Spleen (tissue), 11 donors: ENCODE results near the gene SLC52A3. TPM values are rescaled to one million over a fixed set of nuclear protein-coding genes. Genes with fewer than 3 reads are reported as not detected.
"Not testable (repeated sequence)": the region's sequence is repeated elsewhere in the genome, so short reads cannot be mapped to it uniquely, and the experiment has no call there.

Experiments used
- DNase-seq: peaks from one replicate; pipeline ENCODE4 v3.0.0-alpha.2; 2020
- H3K27ac ChIP-seq, 8 donors: fragments of 200-600 bp; sonication (generic) in 7 of 8; 1 replicate in 4 of 8; 2 replicates in 4 of 8; pipeline versions ENCODE4 v1.5.0 to v1.8.0; 2016 to 2021; ENCODE audit warnings: inconsistent platforms in 4 of 8, mild to moderate bottlenecking in 4 of 8, moderate library complexity in 1 of 8
- H3K27me3 ChIP-seq, 7 donors: fragments of 200-600 bp; sonication (generic) in 6 of 7; replicated peaks in 1 of 7; 1 replicate in 4 of 7; 2 replicates in 3 of 7; pipeline versions ENCODE4 v1.5.0 to v1.8.0; 2016 to 2021; ENCODE audit warnings: inconsistent platforms in 3 of 7, mild to moderate bottlenecking in 1 of 7
- H3K36me3 ChIP-seq, 6 donors: fragments of 200-600 bp; sonication (generic) in 5 of 6; 1 replicate in 4 of 6; 2 replicates in 2 of 6; pipeline versions ENCODE4 v1.5.0 to v1.8.0; 2016 to 2021; ENCODE audit warnings: inconsistent platforms in 2 of 6
- H3K4me1 ChIP-seq, 6 donors: fragments of 200-600 bp; sonication (generic) in 5 of 6; 1 replicate in 3 of 6; 2 replicates in 3 of 6; pipeline versions ENCODE4 v1.5.0 to v1.8.0; 2016 to 2021; ENCODE audit warnings: inconsistent platforms in 3 of 6
- H3K4me3 ChIP-seq, 8 donors: fragments of 200-600 bp; sonication (generic) in 7 of 8; 1 replicate in 4 of 8; 2 replicates in 4 of 8; pipeline versions ENCODE4 v1.5.0 to v1.8.0; 2016 to 2021; ENCODE audit warnings: inconsistent platforms in 4 of 8, mild to moderate bottlenecking in 4 of 8, moderate library complexity in 2 of 8
- H3K9me3 ChIP-seq, 8 donors: fragments of 200-600 bp; sonication (generic) in 7 of 8; 1 replicate in 4 of 8; 2 replicates in 4 of 8; pipeline versions ENCODE4 v1.5.0 to v1.8.0; 2016 to 2021; ENCODE audit warnings: inconsistent platforms in 4 of 8
- POLR2A ChIP-seq, 3 donors: fragments of 450-650 bp; IDR thresholded peaks; one replicate each; pipeline ENCODE4 v1.5.1; 2017; ENCODE audit warnings: antibody characterized with exemption in 3 of 3, mild to moderate bottlenecking in 1 of 3
- POLR2AphosphoS5 ChIP-seq, 3 donors: sonication (generic); formaldehyde crosslinking; IDR thresholded peaks; one replicate each; pipeline ENCODE4 v1.5.1; 2017; ENCODE audit warnings: antibody characterized with exemption in 3 of 3
- WGBS, 5 donors: extraction: QIAGEN DNeasy Blood & Tissue Kit in 3 of 5; methylation state at CpG; one replicate each; pipeline versions ENCODE4 v1.1.5 to v1.1.7; 2013 to 2018; 5-methylcytosine and 5-hydroxymethylcytosine counted together
- intact Hi-C: fragments of 100-400 bp; cut with DNase I; formaldehyde crosslinking; loops from one replicate; pipeline ENCODE4 v1.15.0; 2023; ENCODE audit warnings: low total_unique reads
- polyA plus RNA-seq, 3 donors: library from polyadenylated mRNA; stranded (reverse); fragments of 200-250 nt; gene quantifications; one replicate each; pipeline ENCODE4 v1.2.1, GENCODE V29; 2013
- total RNA-seq, 7 donors: library from RNA; depleted of rRNA in 3 of 7; stranded (reverse); fragments of >200 nt in 3 of 7; fragmentation: NEBNext Ultra II Directional in 4 of 7; extraction: Animal tissue kit (Norgen Biotek cat#: 25700) in 4 of 7; gene quantifications; one replicate each; pipeline versions ENCODE4 v1.1.0 to v1.2.1, GENCODE V29; 2016 to 2021
- TF ChIP-seq, protein P1 (sequence below), 11 experiments: fragments of 200-600 bp in 7 of 11; fragments of 450-650 bp in 4 of 11; sonication (generic) in 4 of 11; IDR thresholded peaks in 8 of 11; conservative IDR thresholded peaks in 3 of 11; 1 replicate in 7 of 11; 2 replicates in 4 of 11; pipeline versions ENCODE4 v1.4.0 to v1.8.0; 2016 to 2021; ENCODE audit warnings: antibody characterized with exemption in 11 of 11, inconsistent platforms in 4 of 11, mild to moderate bottlenecking in 1 of 11
- donor health status: healthy with polysubstance abuse.
- donor health status: DM: no; HTN: no; CAD: no; lungs with moderate emphysema.
- donor health status: DM: no; HTN: no; CAD: no.
- donor health status: Bipolar disorder and iron deficiency.
- donor health status: healthy.
- donor health status: DM: no; HTN: no; CAD: no.
- donor health status: DM: yes; HTN: yes; CAD: no.

Gene SLC52A3
- total and polyA plus RNA-seq, 10 donors: 0.03 to 0.44 (median 0.17) TPM; not detected in 3

DNA sequence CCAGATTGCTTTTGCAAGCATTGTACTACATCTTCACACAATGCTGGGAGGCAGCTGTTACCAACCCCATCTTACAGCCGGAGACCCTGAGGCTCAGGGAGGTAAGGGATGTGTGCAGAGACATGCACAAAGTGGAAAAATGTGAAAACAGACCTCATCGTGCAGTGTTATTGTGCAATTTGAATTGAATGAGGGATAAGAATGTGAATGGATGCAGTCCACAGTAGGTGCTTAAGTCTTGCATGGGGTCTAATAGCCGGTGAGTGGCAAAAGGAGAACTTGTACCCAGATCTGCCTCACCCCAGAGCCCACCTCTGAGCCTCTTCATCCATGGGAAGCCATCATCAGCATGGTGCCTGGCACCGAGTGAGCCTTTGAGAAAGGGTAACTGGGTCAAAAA lies 42.1 kb downstream of the SLC52A3 start:
- peaks cover 0 to 100% (median 35%) of the 10 kb centered on the region in 7 donors for H3K27me3 ChIP-seq
- DNase-seq: peak; percentile 45
- peaks cover 0 to 3% (median 0%) of the 10 kb centered on the region in 8 donors for H3K9me3 ChIP-seq
- H3K4me1 ChIP-seq: peaks cover 0 to 12% (median 10%) of the 10 kb centered on the region in 6 donors
- H3K4me3 ChIP-seq: no peak overlapping the region
- H3K27ac ChIP-seq: no peak overlapping the region
- 71 to 79% (median 76%) methylated on average over 4 of the region's 4 CpGs for WGBS, 5 donors
- intact Hi-C loops: no loop called here
- TF ChIP-seq POLR2A (IDR thresholded peaks at IDR 0.05): no peak
- TF ChIP-seq, protein P1, sequence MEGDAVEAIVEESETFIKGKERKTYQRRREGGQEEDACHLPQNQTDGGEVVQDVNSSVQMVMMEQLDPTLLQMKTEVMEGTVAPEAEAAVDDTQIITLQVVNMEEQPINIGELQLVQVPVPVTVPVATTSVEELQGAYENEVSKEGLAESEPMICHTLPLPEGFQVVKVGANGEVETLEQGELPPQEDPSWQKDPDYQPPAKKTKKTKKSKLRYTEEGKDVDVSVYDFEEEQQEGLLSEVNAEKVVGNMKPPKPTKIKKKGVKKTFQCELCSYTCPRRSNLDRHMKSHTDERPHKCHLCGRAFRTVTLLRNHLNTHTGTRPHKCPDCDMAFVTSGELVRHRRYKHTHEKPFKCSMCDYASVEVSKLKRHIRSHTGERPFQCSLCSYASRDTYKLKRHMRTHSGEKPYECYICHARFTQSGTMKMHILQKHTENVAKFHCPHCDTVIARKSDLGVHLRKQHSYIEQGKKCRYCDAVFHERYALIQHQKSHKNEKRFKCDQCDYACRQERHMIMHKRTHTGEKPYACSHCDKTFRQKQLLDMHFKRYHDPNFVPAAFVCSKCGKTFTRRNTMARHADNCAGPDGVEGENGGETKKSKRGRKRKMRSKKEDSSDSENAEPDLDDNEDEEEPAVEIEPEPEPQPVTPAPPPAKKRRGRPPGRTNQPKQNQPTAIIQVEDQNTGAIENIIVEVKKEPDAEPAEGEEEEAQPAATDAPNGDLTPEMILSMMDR (IDR thresholded peaks at IDR 0.05 in 8 of 11, conservative IDR thresholded peaks at IDR 0.05 in 3 of 11): no peak
- TF ChIP-seq POLR2AphosphoS5 (IDR thresholded peaks at IDR 0.05): no peak
- H3K36me3 ChIP-seq: no peaks in the 10 kb centered on the region

DNA sequence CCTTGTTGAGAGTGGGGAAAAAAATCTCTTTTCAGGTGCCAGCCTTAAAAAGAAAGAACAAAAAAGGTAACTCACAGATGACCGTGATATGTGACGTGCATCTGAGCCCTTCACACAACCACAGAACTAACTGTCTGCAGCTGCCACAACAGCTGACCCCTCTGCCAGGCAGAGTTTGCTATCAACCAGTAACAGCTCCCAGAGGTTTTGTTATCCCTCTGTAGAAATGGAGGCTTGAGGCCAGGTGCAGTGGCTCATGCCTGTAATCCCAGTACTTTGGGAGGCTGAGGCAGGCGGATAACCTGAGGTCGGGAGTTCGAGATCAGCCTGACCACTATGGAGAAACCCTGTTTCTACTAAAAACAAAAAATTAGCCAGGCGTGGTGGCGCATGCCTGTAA lies 42.8 kb downstream of the SLC52A3 start:
- Histone ChIP-seq H3K4me3 (no peak overlapping the region), H3K9me3 (peaks cover 0 to 3% (median 0%) of the 10 kb centered on the region in 8 donors), H3K36me3 (no peaks in the 10 kb centered on the region), H3K27ac (no peak overlapping the region), H3K27me3 (peaks cover 0 to 100% (median 32%) of the 10 kb centered on the region in 7 donors), H3K4me1 (peaks cover 0 to 12% (median 10%) of the 10 kb centered on the region in 6 donors)
- DNase-seq: peak; percentile 1
- WGBS, 5 donors: 88 to 95% (median 91%) methylated on average over 7 of the region's 7 CpGs
- TF ChIP-seq POLR2AphosphoS5 (IDR thresholded peaks at IDR 0.05) (no peak), POLR2A (IDR thresholded peaks at IDR 0.05) (no peak)
- TF ChIP-seq, protein P1 (IDR thresholded peaks at IDR 0.05 in 8 of 11, conservative IDR thresholded peaks at IDR 0.05 in 3 of 11): no peak
- intact Hi-C loops: no loop called here

DNA sequence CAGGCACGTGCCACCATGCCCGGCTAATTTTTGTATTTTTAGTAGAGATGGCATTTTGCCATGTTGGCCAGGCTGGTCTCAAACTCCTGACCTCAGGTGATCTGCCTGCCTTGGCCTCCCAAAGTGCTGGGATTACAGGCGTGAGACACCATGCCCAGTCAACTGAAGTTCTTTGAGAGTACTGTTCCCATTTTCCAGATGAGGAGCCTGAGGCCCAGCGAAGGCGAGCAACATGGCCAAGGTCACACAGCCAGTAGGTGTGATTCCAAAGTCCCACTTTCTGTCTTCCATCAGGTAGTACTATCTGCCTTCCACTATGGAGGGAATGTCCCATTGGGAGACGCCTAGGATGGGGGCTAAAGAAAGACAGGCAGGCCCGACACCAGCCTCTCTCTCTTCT lies 43.5 kb downstream of the SLC52A3 start:
- DNase-seq: peak; percentile 17
- H3K9me3 ChIP-seq, H3K36me3 ChIP-seq, intact Hi-C loops, H3K27ac ChIP-seq, H3K4me3 ChIP-seq: not testable (repeated sequence)
- Histone ChIP-seq H3K27me3 (peaks cover 0 to 100% (median 32%) of the 10 kb centered on the region in 7 donors), H3K4me1 (peaks cover 0 to 12% (median 10%) of the 10 kb centered on the region in 6 donors)
- WGBS, 5 donors: 81 to 92% (median 86%) methylated on average over 7 of the region's 7 CpGs

DNA sequence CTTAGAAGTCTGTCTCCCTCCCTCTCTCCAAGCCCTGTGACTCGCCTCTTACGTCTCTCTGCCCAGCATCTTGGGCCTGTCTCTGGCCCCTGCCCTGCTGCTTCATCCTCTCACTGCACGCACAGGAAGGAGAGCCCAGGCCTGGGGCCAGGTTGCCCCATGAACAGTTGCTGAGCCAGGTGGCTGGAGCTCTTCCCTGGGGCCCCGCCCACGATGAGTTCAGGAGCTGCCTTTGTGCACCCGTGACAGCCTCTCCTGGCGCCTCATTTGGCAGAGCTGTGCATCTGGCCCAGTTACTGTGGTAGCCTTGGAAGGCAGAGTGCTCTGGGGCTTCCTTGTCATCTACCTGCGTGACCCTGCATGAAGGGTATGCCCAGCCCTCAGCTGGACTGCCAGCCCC lies 44.5 kb downstream of the SLC52A3 start:
- peak; percentile 56 for DNase-seq
- intact Hi-C loops: no loop called here
- H3K27ac ChIP-seq: no peak overlapping the region
- H3K9me3 ChIP-seq: no peaks in the 10 kb centered on the region
- peaks cover 0 to 11% (median 10%) of the 10 kb centered on the region in 6 donors for H3K4me1 ChIP-seq
- no peak overlapping the region for H3K4me3 ChIP-seq
- WGBS, 5 donors: 67 to 80% (median 77%) methylated on average over 7 to 8 of the region's 8 CpGs
- H3K36me3 ChIP-seq: no peaks in the 10 kb centered on the region
- H3K27me3 ChIP-seq: peaks cover 0 to 100% (median 22%) of the 10 kb centered on the region in 7 donors
- TF ChIP-seq POLR2A (IDR thresholded peaks at IDR 0.05): no peak

DNA sequence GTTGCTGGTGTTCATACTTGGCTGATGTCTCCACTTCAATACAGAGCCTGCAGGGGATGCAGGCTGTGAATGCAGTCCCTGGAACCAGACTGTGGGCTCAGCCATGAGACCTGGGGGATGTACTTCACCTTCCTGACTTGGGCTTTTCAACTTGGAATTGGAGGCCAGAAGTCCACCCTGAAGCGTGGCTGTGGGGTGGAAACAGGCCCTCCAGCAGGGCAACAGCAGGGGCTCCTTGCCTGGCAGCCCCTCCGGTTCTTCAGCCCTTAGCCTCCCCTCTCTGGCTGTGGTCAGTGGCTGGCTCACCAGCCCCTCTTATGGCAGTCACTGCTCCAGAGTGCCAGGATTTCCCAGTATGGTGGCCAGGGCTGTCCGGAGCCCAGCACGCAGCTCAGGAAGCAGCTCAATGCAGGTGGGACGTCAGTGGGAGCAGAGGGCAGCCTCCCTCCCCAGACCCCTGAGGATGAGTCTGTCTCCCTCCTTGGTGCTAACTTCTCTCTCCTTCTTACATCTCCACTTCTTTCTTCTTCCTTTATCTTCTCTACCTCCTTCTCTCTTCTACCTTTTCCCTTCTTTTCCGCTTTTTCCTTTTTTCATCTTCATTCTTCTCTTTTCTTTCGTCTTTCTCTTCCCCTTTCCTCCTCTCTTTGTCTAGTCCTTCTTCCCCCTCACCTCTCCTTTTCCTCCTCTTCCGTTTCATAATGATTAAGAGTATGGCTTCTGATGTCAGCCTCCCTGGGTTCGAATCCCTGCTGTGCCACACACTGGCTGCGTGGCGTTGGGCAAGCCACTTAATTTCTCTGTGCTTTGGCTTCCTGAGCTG lies 45.3 kb downstream of the SLC52A3 start:
- 81 to 88% (median 83%) methylated on average over 11 of the region's 11 CpGs for WGBS, 5 donors
- H3K9me3 ChIP-seq: no peaks in the 10 kb centered on the region
- no peak for TF ChIP-seq POLR2A (IDR thresholded peaks at IDR 0.05)
- TF ChIP-seq, protein P1 (IDR thresholded peaks at IDR 0.05 in 8 of 11, conservative IDR thresholded peaks at IDR 0.05 in 3 of 11): no peak
- H3K27me3 ChIP-seq: peaks cover 0 to 94% (median 15%) of the 10 kb centered on the region in 7 donors
- no peaks in the 10 kb centered on the region for H3K36me3 ChIP-seq
- intact Hi-C loops: no loop called here
- DNase-seq: peak; percentile 45
- H3K4me1 ChIP-seq: peaks cover 0 to 5% (median 3%) of the 10 kb centered on the region in 6 donors
- H3K4me3 ChIP-seq: no peak overlapping the region
- no peak overlapping the region for H3K27ac ChIP-seq
